HUES6 (cell line): ENCODE data around the gene AADAC.
"Not testable (repeated sequence)": the region's sequence is repeated elsewhere in the genome, so short reads cannot be mapped to it uniquely, and the experiment has no call there.

Experiments used
- H3K27ac ChIP-seq: 2 replicates; pipeline ENCODE4 v1.7.0; 2013; ENCODE audit warnings: low read depth, mild to moderate bottlenecking, low read length, inconsistent platforms
- H3K27me3 ChIP-seq: 2 replicates; pipeline ENCODE4 v1.6.1; 2013; ENCODE audit warnings: low read length; ENCODE audit not compliant: control insufficient read depth, insufficient read depth
- H3K36me3 ChIP-seq: 2 replicates; pipeline ENCODE4 v1.6.1; 2013; ENCODE audit warnings: low read length; ENCODE audit not compliant: control insufficient read depth, insufficient read depth
- H3K4me1 ChIP-seq: 2 replicates; pipeline ENCODE4 v1.6.1; 2013; ENCODE audit warnings: low read length; ENCODE audit not compliant: control insufficient read depth, insufficient read depth
- H3K4me3 ChIP-seq: 2 replicates; pipeline ENCODE4 v1.5.1; 2013; ENCODE audit warnings: low read depth, low read length
- H3K9ac ChIP-seq: one replicate; pipeline ENCODE4 v1.6.1; 2013; ENCODE audit warnings: mild to moderate bottlenecking, low read length
- H3K9me3 ChIP-seq: 2 replicates; pipeline ENCODE4 v1.6.1; 2013; ENCODE audit warnings: low read depth, low read length; ENCODE audit not compliant: control insufficient read depth, insufficient read depth

The AADAC gene, protein sequence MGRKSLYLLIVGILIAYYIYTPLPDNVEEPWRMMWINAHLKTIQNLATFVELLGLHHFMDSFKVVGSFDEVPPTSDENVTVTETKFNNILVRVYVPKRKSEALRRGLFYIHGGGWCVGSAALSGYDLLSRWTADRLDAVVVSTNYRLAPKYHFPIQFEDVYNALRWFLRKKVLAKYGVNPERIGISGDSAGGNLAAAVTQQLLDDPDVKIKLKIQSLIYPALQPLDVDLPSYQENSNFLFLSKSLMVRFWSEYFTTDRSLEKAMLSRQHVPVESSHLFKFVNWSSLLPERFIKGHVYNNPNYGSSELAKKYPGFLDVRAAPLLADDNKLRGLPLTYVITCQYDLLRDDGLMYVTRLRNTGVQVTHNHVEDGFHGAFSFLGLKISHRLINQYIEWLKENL

GRCh38 chr3:151813799-151814198 lies at the start of gene AADAC:
Gene AADAC, plus strand, starts transcription at chr3:151814116. Its CDS starts 47 bp downstream, at chr3:151814163.
- H3K27me3 ChIP-seq: no peaks in the 10 kb centered on the region
- no peak within 1 kb of the TSS for H3K27ac ChIP-seq
- H3K9me3 ChIP-seq: peaks cover 17% of the 10 kb centered on the region
- H3K36me3 ChIP-seq: no peaks in the 10 kb centered on the region
- H3K9ac ChIP-seq: no peak within 1 kb of the TSS
- H3K4me3 ChIP-seq: no peak within 1 kb of the TSS
- 0 out of 2 replicates have a peak, but pooled peaks cover 7% of the 10 kb centered on the region for H3K4me1 ChIP-seq

DNA sequence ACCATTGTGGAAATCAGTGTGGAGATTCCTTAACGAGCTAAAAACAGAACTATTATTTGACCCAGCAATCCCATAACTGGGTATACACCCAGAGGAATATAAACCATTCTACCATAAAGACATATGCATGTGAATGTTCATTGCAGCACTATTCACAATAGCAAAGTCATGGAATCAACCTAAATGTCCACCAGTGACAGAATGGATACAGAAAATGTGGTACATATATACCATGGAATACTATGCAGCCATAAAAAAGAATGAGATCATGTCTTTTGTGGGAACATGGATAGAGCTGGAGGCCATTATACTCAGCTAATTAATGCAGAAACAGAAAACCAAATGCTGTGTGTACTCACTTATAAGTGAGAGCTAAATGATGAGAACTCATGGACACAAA lies 49.2 kb upstream of the AADAC start:
- H3K36me3 ChIP-seq, H3K4me3 ChIP-seq, H3K4me1 ChIP-seq, H3K27ac ChIP-seq, H3K27me3 ChIP-seq, H3K9ac ChIP-seq, H3K9me3 ChIP-seq: not testable (repeated sequence)

DNA sequence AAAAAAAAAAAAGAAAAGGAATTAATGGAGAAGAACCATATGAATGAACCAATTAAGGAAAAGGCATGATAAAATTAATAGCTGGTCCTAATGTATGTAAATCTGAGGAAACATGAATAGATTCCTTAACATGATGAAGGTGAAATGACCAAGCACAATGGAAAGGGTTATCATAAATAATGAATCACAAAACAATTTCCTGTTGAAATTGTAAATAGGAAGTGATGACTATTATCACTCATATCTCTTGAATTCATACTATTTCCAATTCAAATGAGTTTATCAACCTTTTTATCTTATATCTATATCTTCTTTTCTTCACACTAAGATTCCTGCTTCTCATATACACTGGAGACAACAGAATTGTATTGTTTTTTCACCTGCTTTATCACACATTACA lies 48.2 kb upstream of the AADAC start:
- Histone ChIP-seq H3K27ac (no peak overlapping the region), H3K27me3 (no peaks in the 10 kb centered on the region), H3K36me3 (no peaks in the 10 kb centered on the region), H3K9ac (no peak overlapping the region), H3K4me1 (no peaks in the 10 kb centered on the region), H3K4me3 (no peak overlapping the region), H3K9me3 (no peaks in the 10 kb centered on the region)

GRCh38 chr3:151766454-151766853 lies 47.5 kb upstream of the AADAC start:
- Histone ChIP-seq H3K27me3 (no peaks in the 10 kb centered on the region), H3K36me3 (no peaks in the 10 kb centered on the region), H3K9me3 (no peaks in the 10 kb centered on the region), H3K27ac (no peak overlapping the region), H3K4me1 (no peaks in the 10 kb centered on the region), H3K9ac (no peak overlapping the region), H3K4me3 (no peak overlapping the region)

GRCh38 chr3:151768393-151768930 lies 45.5 kb upstream of the AADAC start:
- Histone ChIP-seq H3K9me3 (no peaks in the 10 kb centered on the region), H3K27ac (no peak overlapping the region), H3K27me3 (no peaks in the 10 kb centered on the region), H3K4me3 (no peak overlapping the region), H3K9ac (no peak overlapping the region), H3K4me1 (no peaks in the 10 kb centered on the region), H3K36me3 (no peaks in the 10 kb centered on the region)

GRCh38 chr3:151769175-151769574 lies 44.7 kb upstream of the AADAC start:
- H3K36me3 ChIP-seq: no peaks in the 10 kb centered on the region
- H3K4me3 ChIP-seq: no peak overlapping the region
- H3K9ac ChIP-seq: no peak overlapping the region
- no peak overlapping the region for H3K27ac ChIP-seq
- H3K27me3 ChIP-seq: no peaks in the 10 kb centered on the region
- no peaks in the 10 kb centered on the region for H3K9me3 ChIP-seq
- no peaks in the 10 kb centered on the region for H3K4me1 ChIP-seq

GRCh38 chr3:151770956-151771355 lies 43.0 kb upstream of the AADAC start:
- H3K9me3 ChIP-seq: no peaks in the 10 kb centered on the region
- no peaks in the 10 kb centered on the region for H3K4me1 ChIP-seq
- no peaks in the 10 kb centered on the region for H3K36me3 ChIP-seq
- H3K27me3 ChIP-seq: no peaks in the 10 kb centered on the region
- H3K4me3 ChIP-seq: no peak overlapping the region
- H3K27ac ChIP-seq: no peak overlapping the region
- H3K9ac ChIP-seq: no peak overlapping the region

DNA sequence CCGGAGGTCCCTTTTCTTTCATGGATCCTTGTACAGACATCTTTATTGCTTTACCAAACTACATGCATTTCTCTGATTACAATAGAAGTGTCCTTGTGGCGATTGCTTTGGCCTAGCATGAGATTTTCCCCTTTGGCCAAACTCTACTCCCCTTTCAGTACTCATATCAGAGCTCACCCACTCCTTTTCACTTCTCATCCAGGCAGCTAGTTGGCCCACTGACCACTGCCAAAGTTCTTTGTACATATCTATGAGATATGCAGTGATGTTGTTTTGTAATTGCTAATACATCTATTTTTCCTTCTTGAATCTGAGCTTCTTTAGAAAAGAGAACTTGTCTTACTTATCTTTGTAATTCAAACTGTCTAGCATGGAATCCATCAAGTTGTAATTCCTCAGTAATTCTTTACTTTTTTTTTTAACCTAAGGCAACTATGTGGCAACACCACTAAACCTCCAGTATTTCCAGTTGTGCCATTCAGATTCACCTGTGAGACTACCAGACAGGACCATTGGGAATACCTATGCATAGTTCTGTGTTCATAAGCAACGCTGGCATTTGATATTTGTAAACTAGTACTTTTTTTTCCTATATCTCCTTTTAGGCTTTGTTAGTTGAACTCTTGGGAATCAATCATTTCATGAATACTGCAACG lies 41.0 kb upstream of the AADAC start:
- Histone ChIP-seq H3K36me3 (no peaks in the 10 kb centered on the region), H3K9me3 (no peaks in the 10 kb centered on the region), H3K4me1 (no peaks in the 10 kb centered on the region), H3K27me3 (no peaks in the 10 kb centered on the region), H3K9ac (no peak overlapping the region), H3K27ac (no peak overlapping the region), H3K4me3 (no peak overlapping the region)

GRCh38 chr3:151774235-151774634 lies 39.7 kb upstream of the AADAC start:
- Histone ChIP-seq H3K27ac (no peak overlapping the region), H3K9me3 (no peaks in the 10 kb centered on the region), H3K4me3 (no peak overlapping the region), H3K36me3 (no peaks in the 10 kb centered on the region), H3K4me1 (no peaks in the 10 kb centered on the region), H3K27me3 (no peaks in the 10 kb centered on the region), H3K9ac (no peak overlapping the region)

- H3K27ac ChIP-seq: no peak overlapping the region
Observed at GRCh38 chr3:151774910-151775309, 39.0 kb upstream of the AADAC start.

More at GRCh38 chr3:151774910-151775309, 39.0 kb upstream of the AADAC start:
- no peaks in the 10 kb centered on the region for H3K9me3 ChIP-seq
- H3K4me1 ChIP-seq: no peaks in the 10 kb centered on the region
- H3K27me3 ChIP-seq: no peaks in the 10 kb centered on the region
- H3K36me3 ChIP-seq: no peaks in the 10 kb centered on the region
- H3K4me3 ChIP-seq: no peak overlapping the region
- no peak overlapping the region for H3K9ac ChIP-seq
